Measurements from ENCODE around the gene COL6A1.

- TF ChIP-seq POLR2A (IDR thresholded peaks at IDR 0.05; ENCODE audit: low read depth, low read length), result no peak
- TF ChIP-seq POLR2AphosphoS5 (IDR thresholded peaks at IDR 0.05; ENCODE audit: low read depth, low read length), result no peak
Observed at GRCh38 chr21:46011267-46011967, 29.8 kb downstream of the COL6A1 start.
